OCI-LY3 (cell line): ENCODE results near the gene TRIM29.

ENCODE experiments used
- H2AFZ ChIP-seq: fragments of 200-600, 300-600 bp; shearing (Covaris generic); 2 replicates; pipeline ENCODE4 v1.6.0; 2014; ENCODE audit warnings: antibody characterized with exemption, low read depth, low read length
- H3K27ac ChIP-seq: fragments of 200-600, 300-600 bp; sonication (generic); 2 replicates; pipeline ENCODE4 v1.5.1; 2014; ENCODE audit warnings: mild to moderate bottlenecking, low read length, moderate library complexity, mixed read lengths
- H3K27me3 ChIP-seq: fragments of 200-600, 300-600 bp; sonication (generic); 2 replicates; pipeline ENCODE4 v1.6.1; 2014; ENCODE audit warnings: low read depth, low read length, mixed read lengths
- H3K36me3 ChIP-seq: fragments of 200-600, 300-600 bp; sonication (generic); replicated peaks from 2 replicates; pipeline ENCODE3; 2014; ENCODE audit warnings: low read depth, low read length, mixed read lengths
- H3K4me1 ChIP-seq: fragments of 300-600, 200-600 bp; sonication (generic); 2 replicates; pipeline ENCODE4 v1.6.1; 2014; ENCODE audit warnings: low read length, mixed read lengths
- H3K4me2 ChIP-seq: fragments of 200-600, 300-600 bp; sonication (generic); 2 replicates; pipeline ENCODE4 v1.6.1; 2014; ENCODE audit warnings: low read length, mixed read lengths
- H3K4me3 ChIP-seq: fragments of 300-600, 200-600 bp; sonication (generic); 2 replicates; pipeline ENCODE4 v1.5.1; 2014; ENCODE audit warnings: antibody characterized with exemption, mild to moderate bottlenecking, low read length, moderate library complexity
- H3K79me2 ChIP-seq: fragments of 300-600, 200-600 bp; shearing (Covaris generic); 2 replicates; pipeline ENCODE4 v1.6.1; 2014; ENCODE audit warnings: mild to moderate bottlenecking, low read length, mixed read lengths
- H3K9ac ChIP-seq: fragments of 300-600, 200-600 bp; shearing (Covaris generic); 2 replicates; pipeline ENCODE4 v1.6.0; 2014; ENCODE audit warnings: mild to moderate bottlenecking, low read length, moderate library complexity
- H3K9me3 ChIP-seq: fragments of 200-600, 300-600 bp; shearing (Covaris generic); 2 replicates; pipeline ENCODE4 v1.6.1; 2014; ENCODE audit warnings: low read length, mixed read lengths; ENCODE audit not compliant: insufficient read depth
- H4K20me1 ChIP-seq: fragments of 200-600, 300-600 bp; sonication (generic); 2 replicates; pipeline ENCODE4 v1.6.1; 2016; ENCODE audit warnings: low read length, mixed read lengths; ENCODE audit not compliant: insufficient read depth
- EZH2phosphoT487 ChIP-seq: fragments of 200-600 bp; shearing (Covaris generic); IDR thresholded peaks from 2 replicates; pipeline ENCODE4 v1.6.1; 2018; ENCODE audit warnings: antibody characterized with exemption, mixed run types, low read depth
- TF ChIP-seq, protein P1 (sequence below): fragments of 200-600, 300-600 bp; sonication (generic); IDR thresholded peaks from 2 replicates; pipeline ENCODE4 v1.5.1; 2014; ENCODE audit warnings: antibody characterized with exemption, low read length, low read depth

Gene TRIM29

DNA sequence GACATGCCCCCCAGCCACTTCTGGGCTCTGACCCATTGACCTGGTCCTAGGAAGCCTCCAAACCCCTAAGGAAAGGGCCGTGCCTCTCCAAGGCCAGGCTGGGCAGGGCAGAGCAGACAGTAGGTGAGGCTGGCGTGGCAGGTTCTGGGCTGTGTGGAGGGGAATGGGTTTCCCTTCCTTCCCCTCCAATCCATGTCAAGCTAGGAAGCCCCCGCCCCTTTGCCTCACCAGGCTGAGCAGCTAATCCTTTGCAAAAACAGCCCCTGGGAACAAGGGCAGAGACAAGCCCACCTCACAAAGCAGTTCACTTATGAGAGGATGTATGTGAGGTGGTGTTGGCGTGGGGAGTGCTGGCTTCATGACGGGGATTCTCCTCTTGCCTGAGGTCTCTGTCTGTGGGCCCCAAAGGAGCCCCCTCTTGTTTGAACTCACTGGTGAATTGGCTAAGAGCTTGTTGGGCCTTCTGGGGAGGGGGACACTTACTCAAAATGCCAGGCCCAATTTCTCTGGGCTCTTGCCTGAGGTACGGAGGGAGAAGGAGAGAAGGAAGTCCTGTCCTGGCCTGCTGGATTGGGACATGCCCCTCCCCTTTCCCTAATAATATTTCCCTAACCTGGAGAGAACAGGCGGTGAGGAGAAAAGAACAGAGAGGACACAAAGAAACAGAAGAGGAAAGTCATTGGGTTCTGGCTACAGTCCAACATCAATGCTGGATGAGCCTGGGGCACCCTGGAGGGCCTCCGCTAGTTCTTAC lies 1.6 kb upstream of the TRIM29 start:
- Histone ChIP-seq H4K20me1 (no peaks in the 10 kb centered on the region), H3K4me1 (peaks cover 5% of the 10 kb centered on the region; the same call in 1 of the 2 replicates), H3K9ac (no peak overlapping the region), H2AFZ (no peak overlapping the region), H3K36me3 (no peaks in the 10 kb centered on the region), H3K4me2 (no peak overlapping the region), H3K9me3 (no peaks in the 10 kb centered on the region), H3K27me3 (peaks cover 37% of the 10 kb centered on the region), H3K79me2 (no peaks in the 10 kb centered on the region), H3K4me3 (no peak overlapping the region), H3K27ac (no peak overlapping the region)
- no peak for TF ChIP-seq EZH2phosphoT487
- TF ChIP-seq, protein P1, sequence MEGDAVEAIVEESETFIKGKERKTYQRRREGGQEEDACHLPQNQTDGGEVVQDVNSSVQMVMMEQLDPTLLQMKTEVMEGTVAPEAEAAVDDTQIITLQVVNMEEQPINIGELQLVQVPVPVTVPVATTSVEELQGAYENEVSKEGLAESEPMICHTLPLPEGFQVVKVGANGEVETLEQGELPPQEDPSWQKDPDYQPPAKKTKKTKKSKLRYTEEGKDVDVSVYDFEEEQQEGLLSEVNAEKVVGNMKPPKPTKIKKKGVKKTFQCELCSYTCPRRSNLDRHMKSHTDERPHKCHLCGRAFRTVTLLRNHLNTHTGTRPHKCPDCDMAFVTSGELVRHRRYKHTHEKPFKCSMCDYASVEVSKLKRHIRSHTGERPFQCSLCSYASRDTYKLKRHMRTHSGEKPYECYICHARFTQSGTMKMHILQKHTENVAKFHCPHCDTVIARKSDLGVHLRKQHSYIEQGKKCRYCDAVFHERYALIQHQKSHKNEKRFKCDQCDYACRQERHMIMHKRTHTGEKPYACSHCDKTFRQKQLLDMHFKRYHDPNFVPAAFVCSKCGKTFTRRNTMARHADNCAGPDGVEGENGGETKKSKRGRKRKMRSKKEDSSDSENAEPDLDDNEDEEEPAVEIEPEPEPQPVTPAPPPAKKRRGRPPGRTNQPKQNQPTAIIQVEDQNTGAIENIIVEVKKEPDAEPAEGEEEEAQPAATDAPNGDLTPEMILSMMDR = no peak

GRCh38 chr11:120137187-120137610 lies 714 bp downstream of the TRIM29 start:
- TF ChIP-seq, protein P1 = no peak
- TF ChIP-seq EZH2phosphoT487 = no peak
- H2AFZ ChIP-seq = no peak overlapping the region

GRCh38 chr11:120136356-120136755 lies 1.6 kb downstream of the TRIM29 start:
- no peak overlapping the region for H3K4me2 ChIP-seq
- no peaks in the 10 kb centered on the region for H3K4me1 ChIP-seq
- H3K27me3 ChIP-seq = peaks cover 32% of the 10 kb centered on the region
- no peak overlapping the region for H2AFZ ChIP-seq
- no peak overlapping the region for H3K9ac ChIP-seq
- H3K4me3 ChIP-seq = no peak overlapping the region
- TF ChIP-seq, protein P1 = no peak
- TF ChIP-seq EZH2phosphoT487 = no peak
- H4K20me1 ChIP-seq = no peaks in the 10 kb centered on the region
- H3K36me3 ChIP-seq = no peaks in the 10 kb centered on the region
- no peaks in the 10 kb centered on the region for H3K79me2 ChIP-seq
- H3K27ac ChIP-seq = no peak overlapping the region
- H3K9me3 ChIP-seq = no peaks in the 10 kb centered on the region

More at GRCh38 chr11:120137187-120137610, 714 bp downstream of the TRIM29 start:
- Histone ChIP-seq H3K4me3 (no peak overlapping the region), H3K79me2 (no peaks in the 10 kb centered on the region), H3K4me2 (no peak overlapping the region), H3K9me3 (no peaks in the 10 kb centered on the region), H3K27ac (no peak overlapping the region), H3K4me1 (peaks cover 2% of the 10 kb centered on the region; the same call in 1 of the 2 replicates), H4K20me1 (no peaks in the 10 kb centered on the region), H3K27me3 (peaks cover 32% of the 10 kb centered on the region), H3K36me3 (no peaks in the 10 kb centered on the region), H3K9ac (no peak overlapping the region)

- Histone ChIP-seq H3K4me1 (no peaks in the 10 kb centered on the region), H2AFZ (no peak overlapping the region), H3K79me2 (no peaks in the 10 kb centered on the region), H3K36me3 (no peaks in the 10 kb centered on the region), H3K4me2 (no peak overlapping the region), H3K9me3 (no peaks in the 10 kb centered on the region), H4K20me1 (no peaks in the 10 kb centered on the region), H3K27ac (no peak overlapping the region), H3K27me3 (peaks cover 32% of the 10 kb centered on the region), H3K9ac (no peak overlapping the region), H3K4me3 (no peak overlapping the region)
- TF ChIP-seq, protein P1 = no peak
- no peak for TF ChIP-seq EZH2phosphoT487
Observed at GRCh38 chr11:120135838-120136237, 2.1 kb downstream of the TRIM29 start.
